Hepatocyte (in vitro differentiated cells): ENCODE data around the gene HPCAL1.

Source experiments
- CTCF ChIP-seq: fragments of 200-600 bp; sonication (generic); IDR thresholded peaks from 2 replicates; pipeline ENCODE4 v1.5.1; 2016; ENCODE audit warnings: antibody characterized with exemption, mild to moderate bottlenecking; ENCODE audit not compliant: poor library complexity
- EZH2 ChIP-seq: fragments of 200-600 bp; sonication (generic); IDR thresholded peaks from 2 replicates; pipeline ENCODE4 v1.6.1; 2016; ENCODE audit warnings: antibody characterized with exemption, mild to moderate bottlenecking, borderline replicate concordance
- EZH2phosphoT487 ChIP-seq: fragments of 200-600 bp; sonication (generic); IDR thresholded peaks from one replicate; pipeline ENCODE4 v1.6.1; 2018; ENCODE audit warnings: antibody characterized with exemption, mild to moderate bottlenecking, low read depth, moderate library complexity; ENCODE audit not compliant: unreplicated experiment, severe bottlenecking

- TF ChIP-seq CTCF (no peak), EZH2 (no peak), EZH2phosphoT487 (no peak)
Observed at GRCh38 chr2:10432311-10433181, 129.8 kb downstream of the HPCAL1 start.
